ENCODE data around the gene CRYBA4.

DNA sequence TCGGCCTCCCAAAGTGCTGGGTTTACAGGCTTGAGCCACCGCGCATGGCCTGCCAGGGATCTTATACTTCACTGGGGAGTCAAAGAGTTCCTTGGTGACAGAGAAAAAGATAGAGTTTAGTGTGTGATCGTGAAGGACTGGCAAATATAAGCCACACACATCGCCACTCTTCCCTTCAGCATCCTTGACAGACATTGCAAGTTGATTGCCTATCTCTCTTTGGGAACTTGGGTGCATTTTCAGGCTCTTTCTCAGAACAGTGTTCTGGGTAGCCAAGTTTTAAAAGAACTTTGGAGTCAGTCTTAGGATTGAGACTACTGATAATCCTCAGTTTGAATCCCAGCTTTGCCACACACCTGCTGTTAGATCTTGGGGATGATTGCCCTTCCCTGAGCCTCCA is 55.5 kb downstream of the CRYBA4 start:
- TF ChIP-seq, protein P1, sequence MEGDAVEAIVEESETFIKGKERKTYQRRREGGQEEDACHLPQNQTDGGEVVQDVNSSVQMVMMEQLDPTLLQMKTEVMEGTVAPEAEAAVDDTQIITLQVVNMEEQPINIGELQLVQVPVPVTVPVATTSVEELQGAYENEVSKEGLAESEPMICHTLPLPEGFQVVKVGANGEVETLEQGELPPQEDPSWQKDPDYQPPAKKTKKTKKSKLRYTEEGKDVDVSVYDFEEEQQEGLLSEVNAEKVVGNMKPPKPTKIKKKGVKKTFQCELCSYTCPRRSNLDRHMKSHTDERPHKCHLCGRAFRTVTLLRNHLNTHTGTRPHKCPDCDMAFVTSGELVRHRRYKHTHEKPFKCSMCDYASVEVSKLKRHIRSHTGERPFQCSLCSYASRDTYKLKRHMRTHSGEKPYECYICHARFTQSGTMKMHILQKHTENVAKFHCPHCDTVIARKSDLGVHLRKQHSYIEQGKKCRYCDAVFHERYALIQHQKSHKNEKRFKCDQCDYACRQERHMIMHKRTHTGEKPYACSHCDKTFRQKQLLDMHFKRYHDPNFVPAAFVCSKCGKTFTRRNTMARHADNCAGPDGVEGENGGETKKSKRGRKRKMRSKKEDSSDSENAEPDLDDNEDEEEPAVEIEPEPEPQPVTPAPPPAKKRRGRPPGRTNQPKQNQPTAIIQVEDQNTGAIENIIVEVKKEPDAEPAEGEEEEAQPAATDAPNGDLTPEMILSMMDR (IDR thresholded peaks at IDR 0.05), result no peak
- no peak for TF ChIP-seq POLR2AphosphoS5 (IDR thresholded peaks at IDR 0.05)
- TF ChIP-seq POLR2A (IDR thresholded peaks at IDR 0.05), result no peak
